H1 (cell line): ENCODE measurements around the gene CDC42BPB. TPM values are rescaled to one million over a fixed set of nuclear protein-coding genes. Genes with fewer than 3 reads are reported as not detected.

Source experiments
- CTCF ChIA-PET: fragments of 300-600 bp; sonication (Branson Sonifier 250); formaldehyde crosslinking; loops from one replicate; lab custom pipeline; 2021; ENCODE audit not compliant: partially characterized antibody; lab: Charles Lee
- POLR2A ChIA-PET: fragments of 300-600 bp; sonication (Branson Sonifier 250); formaldehyde crosslinking; loops from one replicate; lab custom pipeline; 2021; ENCODE audit warnings: inconsistent platforms; ENCODE audit not compliant: partially characterized antibody; lab: Charles Lee
- DNase-seq, 2 experiments: peaks; one replicate each; pipeline versions ENCODE4 v3.0.0 to v3.0.0-alpha.2; 2010 to 2022; ENCODE audit warnings: low spot score in 2 of 2, low read depth in 1 of 2, mixed read lengths in 1 of 2
- FAIRE-seq: peaks from 2 replicates; lab custom pipeline; 2011; peaks lifted over from hg19 to GRCh38; lab: Jason Lieb, UNC
- H2AFZ ChIP-seq: 2 replicates; pipeline ENCODE4 v1.8.1; 2012; ENCODE audit warnings: low read length, inconsistent platforms
- H2AK5ac ChIP-seq: 2 replicates; pipeline ENCODE4 v1.6.1; 2013; ENCODE audit warnings: low read depth, low read length
- H2BK120ac ChIP-seq: replicated peaks from 2 replicates; pipeline ENCODE3; 2013; ENCODE audit warnings: low read depth, low read length, inconsistent platforms
- H2BK12ac ChIP-seq: 2 replicates; pipeline ENCODE4 v1.6.1; 2013; ENCODE audit warnings: low read depth, low read length
- H2BK15ac ChIP-seq: 2 replicates; pipeline ENCODE4 v1.6.1; 2013; ENCODE audit warnings: low read length
- H2BK20ac ChIP-seq: 2 replicates; pipeline ENCODE4 v1.6.1; 2013; ENCODE audit warnings: low read length
- H2BK5ac ChIP-seq: 2 replicates; pipeline ENCODE4 v1.6.1; 2013; ENCODE audit warnings: low read depth, low read length
- H3K14ac ChIP-seq: 2 replicates; pipeline ENCODE4 v1.6.1; 2013; ENCODE audit warnings: inconsistent platforms; ENCODE audit not compliant: insufficient read length
- H3K18ac ChIP-seq: 2 replicates; pipeline ENCODE4 v1.6.1; 2013; ENCODE audit warnings: low read length; ENCODE audit errors: extremely low read depth
- H3K23ac ChIP-seq: 2 replicates; pipeline ENCODE4 v1.6.1; 2013; ENCODE audit warnings: inconsistent platforms; ENCODE audit not compliant: insufficient read length
- H3K23me2 ChIP-seq: 2 replicates; pipeline ENCODE4 v1.6.1; 2013; ENCODE audit warnings: low read depth, low read length
- H3K27ac ChIP-seq: 2 replicates; pipeline ENCODE4 v1.6.1; 2011; ENCODE audit warnings: low read depth, low read length, inconsistent platforms
- H3K27me3 ChIP-seq, 4 experiments: replicated peaks in 1 of 4; 1 replicate in 1 of 4; 2 replicates in 3 of 4; pipeline versions ENCODE4 v1.6.1 to v1.8.1; 2011 to 2013; ENCODE audit warnings: low read length in 3 of 4, mild to moderate bottlenecking in 3 of 4, inconsistent platforms in 2 of 4, mixed read lengths in 2 of 4, moderate library complexity in 1 of 4; ENCODE audit not compliant: control insufficient read depth in 3 of 4, insufficient read depth in 3 of 4; ENCODE audit errors: extremely low read depth in 1 of 4
- H3K36me3 ChIP-seq, 4 experiments: 2 replicates each; pipeline versions ENCODE4 v1.6.1 to v1.8.1; 2011 to 2013; ENCODE audit warnings: mild to moderate bottlenecking in 4 of 4, low read length in 3 of 4, moderate library complexity in 2 of 4, control low read depth in 1 of 4, inconsistent platforms in 1 of 4; ENCODE audit not compliant: insufficient read depth in 4 of 4, control insufficient read depth in 2 of 4
- H3K4ac ChIP-seq: replicated peaks from 2 replicates; pipeline ENCODE3; 2013; ENCODE audit warnings: low read length, low read depth, mixed read lengths, inconsistent platforms; ENCODE audit not compliant: insufficient read length
- H3K4me1 ChIP-seq, 4 experiments: replicated peaks in 1 of 4; 1 replicate in 1 of 4; 2 replicates in 3 of 4; pipeline versions ENCODE4 v1.6.1 to v1.8.1; 2011 to 2013; ENCODE audit warnings: low read length in 3 of 4, inconsistent platforms in 2 of 4, mixed read lengths in 1 of 4; ENCODE audit not compliant: insufficient read depth in 4 of 4, control insufficient read depth in 3 of 4
- H3K4me2 ChIP-seq, 2 experiments: 2 replicates each; pipeline versions ENCODE4 v1.6.1 to v1.8.1; 2011 to 2013; ENCODE audit warnings: low read depth in 2 of 2, low read length in 2 of 2, control low read depth in 1 of 2, inconsistent platforms in 1 of 2, mild to moderate bottlenecking in 1 of 2; ENCODE audit not compliant: insufficient read depth in 1 of 2
- H3K4me3 ChIP-seq, 4 experiments: fragments of 200-600, 300-600 bp in 1 of 4; sonication (generic), shearing (Covaris generic), sonication (Bioruptor Twin) in 1 of 4; 2 replicates each; pipeline versions ENCODE4 v1.5.1 to v1.8.1; 2011 to 2016; ENCODE audit warnings: low read length in 4 of 4, low read depth in 3 of 4, control low read depth in 2 of 4, inconsistent platforms in 2 of 4, mild to moderate bottlenecking in 2 of 4, mixed read lengths in 1 of 4, moderate library complexity in 1 of 4; ENCODE audit not compliant: insufficient read depth in 2 of 4; ENCODE audit errors: extremely low read depth in 1 of 4
- H3K56ac ChIP-seq: replicated peaks from 2 replicates; pipeline ENCODE3; 2013; ENCODE audit warnings: low read depth, mild to moderate bottlenecking, mixed read lengths, low read length, inconsistent platforms; ENCODE audit not compliant: insufficient read length
- H3K79me1 ChIP-seq: 2 replicates; pipeline ENCODE4 v1.6.1; 2013; ENCODE audit warnings: low read depth, low read length, control low read depth
- H3K79me2 ChIP-seq, 2 experiments: 2 replicates each; pipeline versions ENCODE4 v1.6.1 to v1.8.1; 2012 to 2013; ENCODE audit warnings: low read length in 2 of 2, mild to moderate bottlenecking in 2 of 2, inconsistent platforms in 1 of 2; ENCODE audit not compliant: insufficient read depth in 2 of 2, control insufficient read depth in 1 of 2
- H3K9ac ChIP-seq, 4 experiments: replicated peaks in 1 of 4; 1 replicate in 1 of 4; 2 replicates in 3 of 4; pipeline versions ENCODE4 v1.6.1 to v1.8.1; 2011 to 2013; ENCODE audit warnings: low read depth in 3 of 4, low read length in 3 of 4, control low read depth in 2 of 4, mild to moderate bottlenecking in 2 of 4, moderate library complexity in 2 of 4, inconsistent platforms in 1 of 4; ENCODE audit errors: extremely low read depth in 1 of 4
- H3K9me3 ChIP-seq, 2 experiments: 2 replicates each; pipeline versions ENCODE4 v1.6.1 to v1.8.1; 2012 to 2013; ENCODE audit warnings: mild to moderate bottlenecking in 2 of 2, moderate library complexity in 2 of 2, control low read depth in 1 of 2, inconsistent platforms in 1 of 2, low read depth in 1 of 2, low read length in 1 of 2, mixed read lengths in 1 of 2; ENCODE audit not compliant: insufficient read depth in 2 of 2
- H4K20me1 ChIP-seq, 2 experiments: replicated peaks in 1 of 2; 2 replicates each; pipeline versions ENCODE3 to v1.8.1; 2011 to 2013; ENCODE audit warnings: inconsistent platforms in 2 of 2, low read length in 2 of 2, mild to moderate bottlenecking in 1 of 2; ENCODE audit not compliant: insufficient read depth in 2 of 2, control insufficient read depth in 1 of 2
- H4K5ac ChIP-seq: 2 replicates; pipeline ENCODE4 v1.6.1; 2013; ENCODE audit warnings: low read length, low read depth, mixed read lengths, inconsistent platforms; ENCODE audit not compliant: insufficient read length
- H4K8ac ChIP-seq: 2 replicates; pipeline ENCODE4 v1.8.0; 2013; ENCODE audit warnings: mild to moderate bottlenecking, moderate library complexity, low read length, inconsistent platforms; ENCODE audit not compliant: insufficient read depth; ENCODE audit errors: extremely low read depth
- H4K91ac ChIP-seq: replicated peaks from 2 replicates; pipeline ENCODE3; 2013; ENCODE audit warnings: low read length, mixed read lengths, inconsistent platforms; ENCODE audit not compliant: insufficient read length
- CREB1 ChIP-seq: IDR thresholded peaks from 2 replicates; pipeline ENCODE4 v1.6.1; 2012; ENCODE audit warnings: inconsistent platforms
- EP300 ChIP-seq, 2 experiments: IDR thresholded peaks; 1 replicate in 1 of 2; 2 replicates in 1 of 2; pipeline ENCODE4 v1.6.1; 2011 to 2012; ENCODE audit warnings: low read depth in 2 of 2, low read length in 2 of 2, mild to moderate bottlenecking in 2 of 2, borderline replicate concordance in 1 of 2, inconsistent platforms in 1 of 2, moderate library complexity in 1 of 2
- FOSL1 ChIP-seq: IDR thresholded peaks from 2 replicates; pipeline ENCODE4 v1.6.1; 2011; ENCODE audit warnings: mild to moderate bottlenecking, low read depth, low read length, moderate library complexity; ENCODE audit not compliant: insufficient read depth
- GTF2F1 ChIP-seq: IDR thresholded peaks from 2 replicates; pipeline ENCODE4 v1.6.1; 2012; ENCODE audit warnings: low read depth, low read length, improper control_type of control experiment, borderline replicate concordance
- HDAC6 ChIP-seq: IDR thresholded peaks from one replicate; pipeline ENCODE4 v1.7.1; 2012; ENCODE audit warnings: low read depth, mild to moderate bottlenecking, inconsistent platforms, low read length, moderate library complexity
- RBBP5 ChIP-seq: IDR thresholded peaks from 2 replicates; pipeline ENCODE4 v1.7.1; 2012; ENCODE audit warnings: low read depth, mild to moderate bottlenecking, inconsistent platforms, low read length, moderate library complexity, borderline replicate concordance
- RXRA ChIP-seq: IDR thresholded peaks from 2 replicates; pipeline ENCODE4 v1.6.1; 2011; ENCODE audit warnings: low read depth, mild to moderate bottlenecking, low read length, moderate library complexity; ENCODE audit not compliant: insufficient read depth
- SUZ12 ChIP-seq: fragments of 200-600 bp; sonication (generic); IDR thresholded peaks from 2 replicates; pipeline ENCODE4 v1.6.1; 2012; ENCODE audit warnings: mild to moderate bottlenecking, inconsistent platforms, low read length, moderate library complexity, mixed read lengths
- TEAD4 ChIP-seq: IDR thresholded peaks from 2 replicates; pipeline ENCODE4 v1.6.1; 2012; ENCODE audit warnings: low read depth, low read length, inconsistent platforms, mixed read lengths
- YY1 ChIP-seq: IDR thresholded peaks from 2 replicates; pipeline ENCODE4 v1.6.1; 2011; ENCODE audit warnings: low read depth, mild to moderate bottlenecking, low read length
- ZNF274 ChIP-seq: IDR thresholded peaks from 2 replicates; pipeline ENCODE4 v1.7.0; 2012; ENCODE audit warnings: low read length, borderline replicate concordance; ENCODE audit errors: extremely low read depth
- WGBS, 2 experiments: shearing (Covaris generic) in 1 of 2; methylation state at CpG; one replicate each; pipeline versions ENCODE4 v1.1.6 to v1.1.7; 2013 to 2015; ENCODE audit warnings: low lambda C conversion rate in 2 of 2, mixed read lengths in 2 of 2, inconsistent platforms in 1 of 2, low coverage in 1 of 2, missing lambda C conversion rate in 1 of 2; ENCODE audit not compliant: insufficient replicate concordance in 2 of 2, insufficient coverage in 1 of 2, insufficient read length in 1 of 2; ENCODE audit errors: extremely low coverage in 1 of 2, missing lambda C conversion rate in 1 of 2; 5-methylcytosine and 5-hydroxymethylcytosine counted together
- polyA plus RNA-seq, 7 experiments: library from polyadenylated mRNA; depleted of rRNA in 3 of 7; stranded (reverse) in 5 of 7; unstranded in 2 of 7; fragments of >200 nt in 5 of 7; fragments of 200-250 nt in 2 of 7; gene quantifications; 1 replicate in 5 of 7; 2 replicates in 1 of 7; 4 replicates in 1 of 7; pipeline versions ENCODE4 v1.2.1 to v1.2.3, GENCODE V29; 2011 to 2013; ENCODE audit warnings: missing spikeins in 2 of 7, mixed read lengths in 2 of 7
- total RNA-seq: library from RNA; stranded (reverse); fragmentation: NEBNext Ultra II Directional; extraction: Animal tissue kit (Norgen Biotek cat#: 25700); gene quantifications from 2 replicates; pipeline ENCODE4 v1.2.1, GENCODE V29; 2021
- TF ChIP-seq, protein P1 (sequence below), 3 experiments: IDR thresholded peaks; 1 replicate in 2 of 3; 2 replicates in 1 of 3; pipeline versions ENCODE4 v1.5.1 to v1.6.1; 2011; ENCODE audit warnings: low read length in 3 of 3, mild to moderate bottlenecking in 3 of 3, inconsistent platforms in 2 of 3, low read depth in 1 of 3, moderate library complexity in 1 of 3; ENCODE audit not compliant: insufficient read depth in 1 of 3; ENCODE audit errors: control extremely low read depth in 1 of 3

Gene CDC42BPB
- total and polyA plus RNA-seq, 2 of the 8 experiments (the other 6 are each of a cell fraction or from before 2014, with no cell fraction given) = 51.2 to 88.2 TPM

DNA sequence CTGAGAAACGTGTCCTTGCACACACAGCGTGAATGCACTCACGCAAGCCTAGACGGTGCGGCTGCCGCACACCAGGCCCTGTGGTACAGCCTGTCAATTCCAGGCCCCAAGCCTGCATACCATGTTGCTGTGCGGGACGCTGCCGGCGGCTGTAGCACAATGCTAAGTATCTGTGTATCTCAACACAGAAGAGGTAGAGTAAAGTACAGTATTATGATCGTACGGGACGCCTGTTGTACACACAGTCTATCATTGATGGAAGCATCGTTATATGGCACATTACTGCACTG is 89.9 kb downstream of the CDC42BPB start:
- Histone ChIP-seq H3K27ac (no peak overlapping the region), H3K4me3 (no peak overlapping the region), H3K79me1 (no peaks in the 10 kb centered on the region), H4K20me1 (peaks cover 0 to 6% of the 10 kb centered on the region in 2 experiments), H2BK20ac (no peak overlapping the region), H2BK120ac (no peak overlapping the region), H3K27me3 (no peaks in the 10 kb centered on the region), H4K8ac (no peak overlapping the region), H2AK5ac (no peak overlapping the region), H3K56ac (no peak overlapping the region), H3K4ac (no peak overlapping the region), H4K91ac (no peak overlapping the region), H3K4me1 (no peaks in the 10 kb centered on the region), H3K14ac (no peak overlapping the region), H3K4me2 (no peak overlapping the region), H3K23ac (no peak overlapping the region), H3K9ac (no peak overlapping the region), H4K5ac (no peak overlapping the region), H2BK15ac (no peak overlapping the region), H3K18ac (no peak overlapping the region), H2BK12ac (no peak overlapping the region), H3K9me3 (no peaks in the 10 kb centered on the region), H2AFZ (no peak overlapping the region), H3K23me2 (no peaks in the 10 kb centered on the region), H3K36me3 (peaks cover 15 to 74% (median 48%) of the 10 kb centered on the region in 4 experiments), H3K79me2 (no peaks in the 10 kb centered on the region), H2BK5ac (no peak overlapping the region)
- no peak for DNase-seq
- WGBS, 2 experiments = 88% methylated on average over 14 of the region's 14 CpGs; no CpG with 5 or more reads in 1 of the 2 experiments
- POLR2A ChIA-PET = no interaction called here
- CTCF ChIA-PET = interaction anchor here (0.7 to 1.9 kb wide), 2 partner anchors 9 to 87 kb away, joined by 3 to 9 read pairs; no protein-coding TSS in a partner anchor
- FAIRE-seq = no peak
- TF ChIP-seq GTF2F1 (no peak), SUZ12 (no peak), YY1 (no peak), CREB1 (no peak), ZNF274 (no peak), FOSL1 (no peak), TEAD4 (no peak), RXRA (no peak), HDAC6 (no peak), EP300 (IDR thresholded peaks at IDR 0.05; ENCODE audit: borderline replicate concordance in 1 of 2, low read depth in 2 of 2, low read length in 2 of 2) (no peak), RBBP5 (no peak)
- TF ChIP-seq, protein P1, sequence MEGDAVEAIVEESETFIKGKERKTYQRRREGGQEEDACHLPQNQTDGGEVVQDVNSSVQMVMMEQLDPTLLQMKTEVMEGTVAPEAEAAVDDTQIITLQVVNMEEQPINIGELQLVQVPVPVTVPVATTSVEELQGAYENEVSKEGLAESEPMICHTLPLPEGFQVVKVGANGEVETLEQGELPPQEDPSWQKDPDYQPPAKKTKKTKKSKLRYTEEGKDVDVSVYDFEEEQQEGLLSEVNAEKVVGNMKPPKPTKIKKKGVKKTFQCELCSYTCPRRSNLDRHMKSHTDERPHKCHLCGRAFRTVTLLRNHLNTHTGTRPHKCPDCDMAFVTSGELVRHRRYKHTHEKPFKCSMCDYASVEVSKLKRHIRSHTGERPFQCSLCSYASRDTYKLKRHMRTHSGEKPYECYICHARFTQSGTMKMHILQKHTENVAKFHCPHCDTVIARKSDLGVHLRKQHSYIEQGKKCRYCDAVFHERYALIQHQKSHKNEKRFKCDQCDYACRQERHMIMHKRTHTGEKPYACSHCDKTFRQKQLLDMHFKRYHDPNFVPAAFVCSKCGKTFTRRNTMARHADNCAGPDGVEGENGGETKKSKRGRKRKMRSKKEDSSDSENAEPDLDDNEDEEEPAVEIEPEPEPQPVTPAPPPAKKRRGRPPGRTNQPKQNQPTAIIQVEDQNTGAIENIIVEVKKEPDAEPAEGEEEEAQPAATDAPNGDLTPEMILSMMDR (IDR thresholded peaks at IDR 0.05; ENCODE audit: control extremely low read depth in 1 of 3, insufficient read depth in 1 of 3, low read depth in 1 of 3, low read length in 3 of 3) = no peak
